Panc1 (cell line): Measurements from ENCODE around the gene MRPL55.

Source experiments
- CTCF ChIP-seq: fragments of 450-650 bp; IDR thresholded peaks from 2 replicates; pipeline ENCODE4 v1.5.1; 2017; ENCODE audit warnings: mild to moderate bottlenecking
- POLR2AphosphoS5 ChIP-seq: IDR thresholded peaks from 2 replicates; pipeline ENCODE4 v1.6.1; 2012; ENCODE audit warnings: mild to moderate bottlenecking, low read depth, low read length, moderate library complexity
- SIN3A ChIP-seq: IDR thresholded peaks from 2 replicates; pipeline ENCODE4 v1.6.1; 2012; ENCODE audit warnings: low read depth, mild to moderate bottlenecking, low read length, moderate library complexity, borderline replicate concordance; ENCODE audit not compliant: insufficient read depth
- TCF7L2 ChIP-seq: IDR thresholded peaks from 2 replicates; pipeline ENCODE4 v1.6.1; 2011; ENCODE audit warnings: mild to moderate bottlenecking, low read depth, low read length, inconsistent platforms

GRCh38 chr1:228085287-228085951 lies 23.7 kb downstream of the MRPL55 start:
- no peak for TF ChIP-seq CTCF
- TF ChIP-seq SIN3A, result no peak
- no peak for TF ChIP-seq POLR2AphosphoS5
- no peak for TF ChIP-seq TCF7L2
